ENCODE measurements around the gene GAGE10.

GRCh38 chrX:49310371-49310770, 6.9 kb downstream of the GAGE10 start:
- TF ChIP-seq CTCF (IDR thresholded peaks at IDR 0.05) (no peak), EZH2 (IDR thresholded peaks at IDR 0.05) (no peak)
